GM18502 (cell line): ENCODE data around the gene GHDC.
"Not testable (repeated sequence)": the region's sequence is repeated elsewhere in the genome, so short reads cannot be mapped to it uniquely, and the experiment has no call there.

Experiments used
- ATAC-seq: cut with Tn5 transposase; IDR thresholded peaks from one replicate; pipeline ENCODE4 v1.9.1; 2021; ENCODE audit warnings: mild to moderate bottlenecking; ENCODE audit not compliant: unreplicated experiment, poor library complexity

Gene GHDC

GRCh38 chr17:42203354-42203753, 9.1 kb upstream of the GHDC start:
- ATAC-seq = no peak

DNA sequence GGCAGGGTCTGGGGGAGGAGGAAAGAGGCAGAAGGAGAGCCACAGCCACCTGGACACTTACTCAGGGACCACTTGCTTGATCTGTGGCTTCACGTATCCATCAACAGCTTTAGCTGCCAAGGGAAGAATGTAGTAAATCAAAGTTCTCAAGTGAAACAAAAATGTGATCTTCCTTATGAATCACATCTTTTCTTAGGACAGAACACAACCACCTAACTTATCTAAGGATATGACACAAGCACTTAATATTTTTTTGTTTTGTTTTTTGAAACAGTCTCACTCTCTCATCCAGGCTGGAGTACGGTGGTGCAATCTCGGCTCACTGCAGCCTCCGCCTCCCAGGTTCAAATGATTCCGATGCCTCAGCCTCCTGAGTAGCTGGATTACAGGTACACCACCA, 8.4 kb upstream of the GHDC start:
- ATAC-seq = no peak

- ATAC-seq = no peak
Observed at GRCh38 chr17:42202159-42202558, 7.9 kb upstream of the GHDC start.

- ATAC-seq = no peak
Observed at GRCh38 chr17:42201458-42201772, 7.1 kb upstream of the GHDC start.

DNA sequence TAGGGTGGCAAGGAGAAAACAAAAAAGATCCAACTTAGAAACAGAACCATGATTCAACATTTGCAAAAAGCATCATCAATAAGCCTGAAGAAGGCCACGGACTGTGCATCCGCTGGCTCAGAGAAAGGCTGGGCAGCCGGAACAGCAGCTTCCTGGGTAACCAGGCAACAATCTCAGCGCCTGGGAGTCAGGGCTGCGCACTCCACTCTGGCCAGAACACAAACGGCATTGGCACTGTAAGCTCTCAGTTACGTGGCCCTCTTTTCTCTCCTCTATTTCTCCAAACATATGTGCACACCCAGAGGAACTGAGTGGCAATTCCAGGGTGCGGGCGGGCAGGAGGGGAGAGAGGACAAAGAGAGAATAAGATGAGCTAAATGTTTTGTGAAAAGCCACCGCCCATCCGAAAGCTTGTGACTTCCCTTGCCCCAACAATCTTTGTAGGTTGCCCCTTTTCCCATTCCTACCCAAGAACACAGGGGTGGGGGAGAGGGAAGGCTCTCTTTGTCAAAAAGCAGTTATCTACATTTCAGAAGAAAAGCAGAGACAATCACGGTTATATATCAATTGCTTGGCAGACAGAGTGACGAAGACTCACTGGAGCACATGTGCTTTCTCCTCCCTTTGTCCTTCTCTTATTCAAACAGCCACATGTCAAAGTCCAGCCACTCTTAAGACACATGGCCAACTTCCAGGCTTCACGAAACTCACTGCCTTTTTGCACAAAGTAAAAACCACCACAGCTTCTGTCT, 6.6 kb upstream of the GHDC start:
- ATAC-seq = no peak

- no peak for ATAC-seq
Observed at GRCh38 chr17:42199416-42200011, 5.2 kb upstream of the GHDC start.

DNA sequence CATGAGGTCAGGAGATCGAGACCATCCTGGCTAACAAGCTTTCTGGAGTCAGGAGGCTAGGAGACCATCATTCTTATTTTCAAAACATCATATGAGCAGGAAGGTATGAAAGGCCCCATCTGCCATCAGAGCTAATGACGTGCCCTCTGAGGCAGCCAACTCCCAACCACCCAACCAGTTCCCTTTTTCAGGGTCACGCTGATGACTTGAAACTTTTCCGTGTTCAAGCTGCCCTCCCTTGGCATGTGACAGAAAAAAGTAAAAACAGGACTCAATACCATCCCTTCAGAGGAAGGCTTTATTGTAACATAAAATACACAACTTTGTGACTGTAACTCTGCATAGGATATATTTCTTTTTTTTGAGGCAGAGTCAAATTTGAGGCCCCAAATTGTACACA, 4.6 kb upstream of the GHDC start:
- no peak for ATAC-seq

DNA sequence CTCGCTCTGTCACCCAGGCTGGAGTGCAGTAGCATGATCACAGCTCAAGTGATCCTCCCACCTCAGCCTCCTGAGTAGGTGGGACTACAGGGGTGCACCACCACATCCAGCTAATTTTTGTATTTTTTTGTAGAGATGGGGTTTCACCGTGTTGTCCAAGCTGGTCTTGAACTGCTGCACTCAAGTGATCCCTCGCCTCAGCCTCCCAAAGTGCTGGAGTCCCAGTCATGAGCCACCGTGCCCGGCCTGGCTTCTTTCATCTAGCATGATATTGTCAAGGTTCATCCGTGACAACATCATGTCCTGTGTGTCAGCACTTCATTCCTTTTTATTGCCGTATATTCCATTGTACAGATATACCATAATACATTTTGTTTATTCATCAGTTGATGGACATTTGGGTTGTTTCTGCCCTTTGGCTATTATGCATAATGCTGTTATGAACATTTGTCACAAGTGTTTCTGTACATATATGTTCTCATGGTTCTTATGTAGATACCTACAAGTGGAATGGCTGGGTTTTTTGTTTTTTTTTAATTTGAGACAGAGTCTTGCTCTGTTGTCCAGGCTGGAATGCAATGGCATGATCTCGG, 3.4 kb upstream of the GHDC start:
- no peak for ATAC-seq

- ATAC-seq = no peak
Observed at GRCh38 chr17:42193216-42193968, 902 bp downstream of the GHDC start.

DNA sequence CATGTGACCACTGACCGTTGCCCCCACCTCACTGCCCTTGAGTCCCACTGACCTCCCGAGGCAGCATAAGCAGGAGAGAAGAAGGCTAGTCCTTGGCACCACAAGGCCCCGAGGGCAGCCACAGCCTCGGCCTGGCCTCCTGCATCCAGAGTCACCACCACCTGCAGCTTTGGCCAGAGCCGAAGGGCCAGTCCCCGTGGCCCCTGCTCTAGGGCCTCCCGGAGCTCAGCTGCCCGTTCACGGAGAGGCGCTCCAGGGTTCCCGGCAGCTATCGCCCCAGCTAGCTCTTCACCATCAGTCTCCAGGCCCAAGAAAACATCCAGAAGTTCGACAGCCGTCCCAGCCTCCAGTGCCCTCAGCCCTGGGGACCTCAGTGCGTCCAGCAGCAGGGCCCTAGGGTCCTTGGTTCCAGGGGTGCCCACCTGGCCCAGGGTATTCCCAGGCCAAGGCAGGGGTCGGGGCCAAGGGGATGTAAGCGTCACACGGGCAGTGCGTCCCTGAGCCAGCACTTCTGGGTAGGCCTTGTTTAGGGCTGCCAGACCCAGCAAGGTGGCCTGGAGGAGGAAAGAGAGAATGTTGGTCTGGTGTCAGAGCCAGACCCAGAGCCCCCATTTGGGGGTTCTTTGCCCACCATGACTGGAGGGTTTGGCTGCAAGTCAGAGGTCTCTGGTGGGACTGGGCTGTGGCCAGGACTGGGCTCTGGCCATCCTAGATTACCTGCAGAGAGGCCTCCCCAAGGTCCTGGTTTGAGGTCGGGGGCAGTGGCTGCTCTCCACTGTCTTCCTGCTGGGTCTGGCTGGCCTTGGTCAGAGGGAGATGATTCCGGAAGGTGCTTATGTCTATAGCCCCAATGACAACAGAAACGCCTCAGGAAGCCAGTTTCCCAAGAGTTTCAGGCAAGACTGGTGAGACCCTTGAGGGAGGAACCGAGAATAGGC, 1.8 kb downstream of the GHDC start:
- ATAC-seq = no peak

GRCh38 chr17:42191275-42191608, 3.1 kb downstream of the GHDC start:
- ATAC-seq = no peak

- ATAC-seq = no peak
Observed at GRCh38 chr17:42190491-42191274, 3.6 kb downstream of the GHDC start.

DNA sequence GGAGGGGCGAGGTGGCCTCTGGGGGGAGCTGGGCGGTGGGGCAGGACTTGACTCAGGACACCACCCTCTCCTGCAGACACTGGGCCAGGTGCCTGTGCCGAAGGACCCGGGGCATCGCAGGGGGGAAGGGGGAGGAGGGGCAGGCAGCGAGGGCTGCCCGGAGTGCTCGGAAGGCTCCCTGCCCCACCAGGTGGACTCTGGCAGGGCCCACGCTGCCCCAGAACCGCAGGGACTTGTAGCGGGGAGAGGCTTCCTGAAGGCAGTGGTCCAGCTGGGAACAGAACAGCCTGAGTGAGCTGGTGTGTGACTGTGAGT, 4.7 kb downstream of the GHDC start:
- ATAC-seq = no peak

- ATAC-seq = no peak
Observed at GRCh38 chr17:42188749-42189650, 5.3 kb downstream of the GHDC start.

DNA sequence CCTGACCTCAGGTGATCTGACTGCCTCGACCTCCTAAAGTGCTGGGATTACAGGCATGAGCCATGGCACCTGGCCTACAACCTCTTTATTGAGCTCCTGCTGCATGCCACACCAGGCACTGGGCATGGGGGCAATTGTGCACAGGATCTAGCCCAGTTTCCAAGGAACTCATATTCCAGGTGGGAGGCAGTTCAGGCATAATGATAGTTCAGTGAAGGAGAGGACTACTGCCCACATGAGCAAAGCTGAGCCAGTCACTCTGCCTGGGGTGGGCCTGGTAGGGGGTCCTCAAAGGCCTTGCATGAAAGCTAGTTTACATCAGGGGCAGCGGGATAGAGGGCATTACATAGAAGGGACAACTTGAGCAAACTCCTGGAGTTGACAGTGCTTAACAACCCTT, 6.5 kb downstream of the GHDC start:
- no peak for ATAC-seq

GRCh38 chr17:42186191-42186590, 8.1 kb downstream of the GHDC start:
- ATAC-seq = not testable (repeated sequence)

GRCh38 chr17:42185621-42185930, 8.7 kb downstream of the GHDC start:
- no peak for ATAC-seq

GRCh38 chr17:42184713-42185620, 9.3 kb downstream of the GHDC start, which contains the start of gene HCRT:
Gene HCRT, minus strand, starts transcription at chr17:42185452. Its CDS starts 87 bp downstream, at chr17:42185365.
- ATAC-seq = no peak
